Heart left ventricle (tissue), 13 donors: ENCODE measurements around the gene RGS6.

ENCODE experiments used
- POLR2A ChIP-seq, 2 donors: fragments of 450-650 bp; IDR thresholded peaks; one replicate each; pipeline ENCODE4 v1.6.1; 2017; ENCODE audit warnings: antibody characterized with exemption in 2 of 2, mild to moderate bottlenecking in 2 of 2, moderate library complexity in 2 of 2
- TF ChIP-seq, protein P1 (sequence below), 12 donors: fragments of 200-600 bp; sonication (generic) in 4 of 12; IDR thresholded peaks; one replicate each; pipeline versions ENCODE4 v1.5.0 to v1.8.0; 2018 to 2022; ENCODE audit warnings: antibody characterized with exemption in 12 of 12, mild to moderate bottlenecking in 5 of 12
- donor health status: ischemic (EF 13 %, LVEDD 7.1; RV severe dilation, severe dysfunction).
- donor health status: DM: no; HTN: yes; CAD: no.
- donor health status: DM: no; HTN: no; CAD: no.
- donor health status: ischemic (EF 25% LVEDD 6.9; RV normal size, moderate dysfunction).
- donor health status: ischemic (EF 25% LVEDD 5.7; RV mildly dilated, moderate dysfunction).
- donor health status: ischemic (EF 35%, LVEDD 5.7; RV mildly dilated, moderate dysfunction).
- donor health status: nonischemic (EF 11% LVEDD 7.7; RV severe dilation, severe dysfunction).
- donor health status: DM: yes; HTN: yes; CAD: no.
- donor health status: PGD.
- donor health status: ischemic (EF 29% LVEDD 5.4; RV normal size, mild dysfunction).
- donor health status: nonischemic (EF 23%, LVEDD 6.1; RV moderate dilation, normal function).

DNA sequence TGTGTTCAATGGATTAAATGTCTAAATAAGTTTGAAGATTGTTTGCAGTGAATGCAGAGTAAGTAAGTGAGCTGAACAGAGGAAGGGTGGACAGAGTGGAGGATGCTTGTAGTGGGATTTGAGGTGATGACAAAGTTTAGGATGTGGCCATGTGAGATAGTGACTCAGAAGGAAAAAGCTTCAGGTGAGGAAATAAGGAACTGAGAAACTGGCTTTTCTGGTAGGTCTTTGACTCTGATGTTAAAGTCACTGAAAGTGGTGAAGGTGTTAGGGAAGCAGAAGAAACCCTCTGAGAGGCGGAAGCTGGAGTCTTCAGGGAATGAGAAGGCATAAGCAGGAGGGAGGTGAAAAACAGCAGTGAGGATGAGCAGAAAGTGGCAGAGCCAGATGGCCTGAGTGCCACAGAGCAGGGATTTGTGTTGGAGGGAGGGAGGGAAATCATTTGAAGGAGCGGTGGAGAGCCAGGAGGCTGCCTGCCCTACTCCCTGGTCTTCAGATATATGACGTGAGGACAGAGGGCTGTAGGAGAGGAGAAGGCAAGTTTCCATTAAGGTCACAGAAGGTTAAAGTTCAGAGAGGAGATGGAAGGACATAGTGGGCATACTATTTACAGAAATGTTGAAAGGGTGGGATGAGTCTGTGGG lies 24.8 kb downstream of the RGS6 start:
- TF ChIP-seq POLR2A (IDR thresholded peaks at IDR 0.05), result no peak
- TF ChIP-seq, protein P1, sequence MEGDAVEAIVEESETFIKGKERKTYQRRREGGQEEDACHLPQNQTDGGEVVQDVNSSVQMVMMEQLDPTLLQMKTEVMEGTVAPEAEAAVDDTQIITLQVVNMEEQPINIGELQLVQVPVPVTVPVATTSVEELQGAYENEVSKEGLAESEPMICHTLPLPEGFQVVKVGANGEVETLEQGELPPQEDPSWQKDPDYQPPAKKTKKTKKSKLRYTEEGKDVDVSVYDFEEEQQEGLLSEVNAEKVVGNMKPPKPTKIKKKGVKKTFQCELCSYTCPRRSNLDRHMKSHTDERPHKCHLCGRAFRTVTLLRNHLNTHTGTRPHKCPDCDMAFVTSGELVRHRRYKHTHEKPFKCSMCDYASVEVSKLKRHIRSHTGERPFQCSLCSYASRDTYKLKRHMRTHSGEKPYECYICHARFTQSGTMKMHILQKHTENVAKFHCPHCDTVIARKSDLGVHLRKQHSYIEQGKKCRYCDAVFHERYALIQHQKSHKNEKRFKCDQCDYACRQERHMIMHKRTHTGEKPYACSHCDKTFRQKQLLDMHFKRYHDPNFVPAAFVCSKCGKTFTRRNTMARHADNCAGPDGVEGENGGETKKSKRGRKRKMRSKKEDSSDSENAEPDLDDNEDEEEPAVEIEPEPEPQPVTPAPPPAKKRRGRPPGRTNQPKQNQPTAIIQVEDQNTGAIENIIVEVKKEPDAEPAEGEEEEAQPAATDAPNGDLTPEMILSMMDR (IDR thresholded peaks at IDR 0.05), result no peak
